Stimulated activated CD4-positive, alpha-beta T cell treated with anti-CD3 and anti-CD28 coated beads, Interleukin-1b, Interleukin-23, amount 100 ng/mL, for 1 hour (primary cell): ENCODE data around the gene SPRR1A.

ENCODE experiments used
- DNase-seq, 2 donors: peaks; one replicate each; pipeline ENCODE4 v3.0.0-alpha.2; 2020; ENCODE audit warnings: low read depth in 2 of 2

Gene SPRR1A

GRCh38 chr1:153028766-153029165 is 44.9 kb downstream of the SPRR1A start:
- DNase-seq, result no peak

GRCh38 chr1:153030895-153031294 is 47.0 kb downstream of the SPRR1A start, which contains the start of gene SPRR1B:
Gene SPRR1B, plus strand, starts transcription at chr1:153031203. Its CDS starts 1,143 bp downstream, at chr1:153032346.
- DNase-seq, result no peak

- DNase-seq, result no peak
These were observed 48.2 kb downstream of the SPRR1A start for GRCh38 chr1:153032073-153032472.

GRCh38 chr1:153032677-153033308 is 48.9 kb downstream of the SPRR1A start:
- no peak for DNase-seq

GRCh38 chr1:153035211-153035610 is 51.3 kb downstream of the SPRR1A start:
- DNase-seq, result no peak
